Activated T-helper 17 cell treated with anti-CD3 and anti-CD28 coated beads, Interleukin-2, amount 50 U/mL, for 72 hours (primary cell): Measurements from ENCODE around the gene ZNF3. TPM values are rescaled to one million over a fixed set of nuclear protein-coding genes. Genes with fewer than 3 reads are reported as not detected.

ENCODE experiments used
- ATAC-seq: fragments of 150-1000 bp; cut with Tn5 transposase; replicated peaks from 2 replicates; pipeline ENCODE4 v1.10.0; 2021; ENCODE audit warnings: mild to moderate bottlenecking, moderate library complexity
- H3K27ac Mint-ChIP-seq: one replicate; pipeline ENCODE4 v1.8.0; 2022; ENCODE audit warnings: mixed read lengths
- H3K27me3 Mint-ChIP-seq: one replicate; pipeline ENCODE4 v1.8.0; 2022; ENCODE audit warnings: mixed read lengths
- H3K36me3 Mint-ChIP-seq: one replicate; pipeline ENCODE4 v1.8.0; 2022; ENCODE audit warnings: low read depth, mild to moderate bottlenecking, mixed read lengths
- H3K4me1 Mint-ChIP-seq: one replicate; pipeline ENCODE4 v1.8.0; 2022; ENCODE audit warnings: mixed read lengths
- H3K4me3 Mint-ChIP-seq: one replicate; pipeline ENCODE4 v1.8.0; 2022; ENCODE audit warnings: mild to moderate bottlenecking, mixed read lengths
- H3K9me3 Mint-ChIP-seq: one replicate; pipeline ENCODE4 v1.8.0; 2022; ENCODE audit warnings: mixed read lengths
- total RNA-seq, 2 donors: library from RNA; stranded (reverse); gene quantifications; one replicate each; pipeline ENCODE4 v1.2.3, GENCODE V29; 2022

Gene ZNF3
- total RNA-seq, 2 donors from 2014 or later, result 16.9 to 17.1 TPM

GRCh38 chr7:100029596-100029995 lies 51.9 kb downstream of the ZNF3 start:
- Mint-ChIP-seq H3K27me3 (no peaks in the 10 kb centered on the region), H3K9me3 (no peaks in the 10 kb centered on the region), H3K36me3 (peaks cover 95% of the 10 kb centered on the region), H3K27ac (peak overlapping the region; percentile 5), H3K4me3 (no peak overlapping the region), H3K4me1 (no peaks in the 10 kb centered on the region)
- ATAC-seq, result no peak

GRCh38 chr7:100027197-100027596 lies 54.3 kb downstream of the ZNF3 start:
- Mint-ChIP-seq H3K27ac (no peak overlapping the region), H3K36me3 (peaks cover 95% of the 10 kb centered on the region), H3K27me3 (no peaks in the 10 kb centered on the region), H3K4me3 (no peak overlapping the region), H3K9me3 (no peaks in the 10 kb centered on the region), H3K4me1 (peaks cover 5% of the 10 kb centered on the region)
- ATAC-seq, result no peak

GRCh38 chr7:100024020-100024619 lies 57.4 kb downstream of the ZNF3 start:
- H3K36me3 Mint-ChIP-seq, result peaks cover 91% of the 10 kb centered on the region
- H3K27me3 Mint-ChIP-seq, result no peaks in the 10 kb centered on the region
- no peak overlapping the region for H3K27ac Mint-ChIP-seq
- no peaks in the 10 kb centered on the region for H3K9me3 Mint-ChIP-seq
- peaks cover 12% of the 10 kb centered on the region for H3K4me1 Mint-ChIP-seq
- H3K4me3 Mint-ChIP-seq, result no peak overlapping the region
- no peak for ATAC-seq

GRCh38 chr7:100023526-100023925 lies 58.0 kb downstream of the ZNF3 start:
- Mint-ChIP-seq H3K27me3 (no peaks in the 10 kb centered on the region), H3K27ac (no peak overlapping the region), H3K4me1 (peaks cover 12% of the 10 kb centered on the region), H3K9me3 (no peaks in the 10 kb centered on the region), H3K36me3 (peaks cover 91% of the 10 kb centered on the region), H3K4me3 (no peak overlapping the region)
- ATAC-seq, result no peak

GRCh38 chr7:100022621-100023020 lies 58.9 kb downstream of the ZNF3 start:
- Mint-ChIP-seq H3K27ac (no peak overlapping the region), H3K9me3 (no peaks in the 10 kb centered on the region), H3K4me3 (no peak overlapping the region), H3K4me1 (peaks cover 19% of the 10 kb centered on the region), H3K36me3 (peaks cover 91% of the 10 kb centered on the region), H3K27me3 (no peaks in the 10 kb centered on the region)
- ATAC-seq, result no peak

- H3K27ac Mint-ChIP-seq, result peak overlapping the region; percentile 23
- peaks cover 94% of the 10 kb centered on the region for H3K36me3 Mint-ChIP-seq
- H3K9me3 Mint-ChIP-seq, result no peaks in the 10 kb centered on the region
- H3K4me3 Mint-ChIP-seq, result no peak overlapping the region
- H3K4me1 Mint-ChIP-seq, result peaks cover 23% of the 10 kb centered on the region
- H3K27me3 Mint-ChIP-seq, result no peaks in the 10 kb centered on the region
- peak; percentile 23 for ATAC-seq
These were observed 60.2 kb downstream of the ZNF3 start for GRCh38 chr7:100021297-100021696.

Other genes with a start within 250 kb of the ZNF3 start
- under 1 TPM; 0.39 to 0.82 TPM for gene OR2AE1, start 204.7 kb downstream of the ZNF3 start, total RNA-seq
- gene TRIM4, start 162.2 kb downstream of the ZNF3 start, total RNA-seq, result 10 to 100 TPM; 27.2 to 29.9 TPM
- not detected for gene GJC3, start 152.1 kb downstream of the ZNF3 start, total RNA-seq
- under 1 TPM; 0.19 to 0.43 TPM for gene AZGP1, start 105.7 kb downstream of the ZNF3 start, total RNA-seq
- 10 to 100 TPM; 42.2 to 74.6 TPM for gene ZKSCAN1, start 66.1 kb downstream of the ZNF3 start, total RNA-seq
- gene ZSCAN21, start 31.9 kb downstream of the ZNF3 start, total RNA-seq, result 1 to 10 TPM; 3.7 to 6.5 TPM
- 100 to 1,000 TPM in 1 of 2 donors, 10 to 100 TPM in 1; 79.1 to 108 TPM for gene COPS6, start 7.2 kb upstream of the ZNF3 start, total RNA-seq
- 100 to 1,000 TPM; 205 to 388 TPM for gene MCM7, start 19.7 kb upstream of the ZNF3 start, total RNA-seq
- 10 to 100 TPM in 1 of 2 donors, 1 to 10 TPM in 1; 8.2 to 12.7 TPM for gene AP4M1, start 19.9 kb upstream of the ZNF3 start, total RNA-seq
- 10 to 100 TPM; 29.6 to 55.0 TPM for gene TAF6, start 37.6 kb upstream of the ZNF3 start, total RNA-seq
- 10 to 100 TPM; 15.0 to 21.6 TPM for gene CNPY4, start 37.9 kb upstream of the ZNF3 start, total RNA-seq
- gene MBLAC1, start 45.2 kb upstream of the ZNF3 start, total RNA-seq, result 1 to 10 TPM; 3.8 to 4.2 TPM
- 100 to 1,000 TPM; 129 to 132 TPM for gene LAMTOR4, start 67.2 kb upstream of the ZNF3 start, total RNA-seq
- 10 to 100 TPM; 15.4 to 22.1 TPM for gene TRAPPC14, start 77.0 kb upstream of the ZNF3 start, total RNA-seq
- gene GAL3ST4, start 86.9 kb upstream of the ZNF3 start, total RNA-seq, result 1 to 10 TPM; 1.1 to 3.9 TPM
- 1 to 10 TPM; 2.8 to 4.9 TPM for gene GPC2, start 95.7 kb upstream of the ZNF3 start, total RNA-seq
- 10 to 100 TPM in 1 of 2 donors, 1 to 10 TPM in 1; 7.8 to 22.1 TPM for gene STAG3, start 96.2 kb upstream of the ZNF3 start, total RNA-seq
- gene PVRIG, start 138.2 kb upstream of the ZNF3 start, total RNA-seq, result 10 to 100 TPM; 16.1 to 28.5 TPM
- not detected for gene SPDYE3, start 226.0 kb upstream of the ZNF3 start, total RNA-seq